HFFc6 (cell line): ENCODE results near the gene UBXN7. TPM values are rescaled to one million over a fixed set of nuclear protein-coding genes. Genes with fewer than 3 reads are reported as not detected.

Experiments
- DNase-seq: peaks from one replicate; pipeline ENCODE4 v3.0.0-alpha.2; 2018
- H3K27ac Mint-ChIP-seq: 2 replicates; pipeline ENCODE4 v1.8.0; 2020; ENCODE audit warnings: mild to moderate bottlenecking, mixed read lengths
- H3K27me3 Mint-ChIP-seq: 2 replicates; pipeline ENCODE4 v1.8.0; 2021; ENCODE audit warnings: mild to moderate bottlenecking, moderate library complexity, mixed read lengths; ENCODE audit not compliant: insufficient read depth
- H3K36me3 Mint-ChIP-seq: 2 replicates; pipeline ENCODE4 v1.8.0; 2021; ENCODE audit warnings: low read depth, mixed read lengths
- H3K4me1 Mint-ChIP-seq: 2 replicates; pipeline ENCODE4 v1.8.0; 2020; ENCODE audit warnings: low read depth, mixed read lengths
- H3K4me3 Mint-ChIP-seq: 2 replicates; pipeline ENCODE4 v1.8.0; 2020; ENCODE audit warnings: mild to moderate bottlenecking, moderate library complexity, mixed read lengths
- H3K9me3 Mint-ChIP-seq: 2 replicates; pipeline ENCODE4 v1.8.0; 2020; ENCODE audit warnings: mild to moderate bottlenecking, mixed read lengths
- CTCF ChIP-seq: fragments of 200-600 bp; sonication (generic); IDR thresholded peaks from 2 replicates; pipeline ENCODE4 v1.5.0; 2021; ENCODE audit warnings: antibody characterized with exemption, mild to moderate bottlenecking
- total RNA-seq, 6 experiments: library from RNA; stranded (reverse); fragmentation: NEBNext Ultra II Directional; extraction: Animal tissue kit (Norgen Biotek cat#: 25700); gene quantifications; 2 replicates in 1 of 6; 3 replicates in 5 of 6; pipeline ENCODE4 v1.2.3, GENCODE V29; 2021

UBXN7 gene
- total RNA-seq, 6 experiments from 2014 or later: 57.8 to 67.0 (median 62.2) TPM

DNA sequence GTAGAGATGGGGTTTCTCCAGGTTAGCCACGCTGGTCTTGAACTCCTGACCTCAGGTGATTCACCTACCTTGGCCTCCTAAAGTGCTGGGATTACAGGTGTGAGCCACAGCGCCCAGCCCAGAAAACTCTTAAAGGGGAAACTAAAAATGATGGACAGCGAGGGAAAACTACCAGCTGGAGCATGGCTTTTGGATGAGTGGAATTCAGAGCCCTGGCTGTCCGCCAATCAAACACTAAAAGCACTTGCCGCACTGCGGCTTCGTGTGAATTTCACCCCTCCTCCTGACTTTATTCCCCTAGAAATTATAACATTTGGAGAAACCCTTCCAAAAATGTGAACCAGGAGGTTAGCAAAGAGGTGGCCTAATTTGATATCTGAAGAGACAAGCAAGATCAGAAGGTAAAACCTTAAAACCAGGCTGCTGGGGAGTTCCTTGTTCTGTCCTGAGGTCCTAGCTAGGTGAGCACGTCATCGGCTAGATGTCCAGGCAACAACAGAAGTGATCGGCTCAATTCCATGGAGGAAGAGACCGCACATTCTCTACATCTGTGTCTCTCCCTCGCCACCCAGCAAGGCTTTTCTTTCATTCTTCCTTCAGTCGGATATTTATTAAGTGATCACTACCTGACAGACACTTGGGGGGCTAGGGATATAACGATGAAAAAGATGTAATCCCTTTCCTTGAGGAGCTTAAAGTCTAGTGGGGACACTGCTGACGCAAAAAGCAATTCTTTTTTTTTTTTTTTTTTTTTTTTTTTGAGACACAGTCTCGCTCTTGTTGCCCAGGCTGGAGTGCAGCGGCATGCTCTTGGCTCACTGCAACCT, 95.7 kb downstream of the UBXN7 start:
- Mint-ChIP-seq H3K4me3 (no peak overlapping the region), H3K9me3 (no peaks in the 10 kb centered on the region), H3K27ac (no peak overlapping the region; the same call in 1 of the 2 replicates), H3K36me3 (no peaks in the 10 kb centered on the region), H3K27me3 (peaks cover 4% of the 10 kb centered on the region; the same call in 1 of the 2 replicates), H3K4me1 (peaks cover 51% of the 10 kb centered on the region)
- no peak for TF ChIP-seq CTCF
- DNase-seq: no peak

DNA sequence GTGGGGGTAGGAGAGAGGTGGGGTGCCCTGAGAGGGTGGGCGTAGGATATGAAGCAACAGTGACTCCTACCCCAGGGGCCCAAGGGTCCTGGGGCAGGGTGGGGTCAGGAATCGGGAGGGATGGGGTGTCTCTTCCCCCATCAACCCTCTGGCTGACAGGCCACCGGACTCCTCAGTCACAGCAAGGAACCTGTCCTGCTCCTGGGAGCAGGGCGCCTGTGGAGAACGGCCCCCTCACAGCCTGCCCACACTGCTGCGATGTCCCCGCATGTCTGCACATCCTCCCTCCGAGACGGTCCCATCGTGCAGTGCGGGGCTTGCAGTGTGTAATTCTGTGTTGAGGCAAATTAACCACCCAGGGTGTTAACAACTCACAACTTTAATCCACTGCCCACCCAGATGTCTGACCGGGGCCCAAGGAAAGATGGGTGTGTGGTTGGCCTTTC, 96.7 kb downstream of the UBXN7 start:
- Mint-ChIP-seq H3K36me3 (no peaks in the 10 kb centered on the region), H3K4me3 (no peak overlapping the region), H3K4me1 (peaks cover 41% of the 10 kb centered on the region), H3K27ac (no peak overlapping the region), H3K9me3 (no peaks in the 10 kb centered on the region), H3K27me3 (peaks cover 4% of the 10 kb centered on the region; the same call in 1 of the 2 replicates)
- TF ChIP-seq CTCF: no peak
- DNase-seq: no peak

DNA sequence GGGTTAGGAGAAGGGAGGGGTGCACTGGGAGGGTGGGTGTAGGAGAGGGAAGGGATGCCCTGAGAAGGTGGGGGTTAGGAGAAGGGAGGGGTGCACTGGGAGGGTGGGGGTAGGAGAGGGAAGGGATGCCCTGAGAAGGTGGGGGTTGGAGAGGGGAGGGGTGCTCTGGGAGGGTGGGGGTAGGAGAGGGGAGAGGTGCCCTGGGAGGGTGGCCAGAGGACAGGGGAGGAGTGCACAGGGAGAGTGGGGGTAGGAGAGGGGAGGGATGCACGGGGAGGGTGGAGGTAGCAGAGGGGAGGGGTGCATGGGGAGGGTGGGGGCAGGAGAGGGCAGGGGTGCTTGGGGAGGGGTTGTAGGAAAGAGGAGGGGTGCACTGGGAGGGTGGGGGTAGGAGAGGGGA, 97.2 kb downstream of the UBXN7 start:
- no peak for TF ChIP-seq CTCF
- H3K36me3 Mint-ChIP-seq: no peaks in the 10 kb centered on the region
- H3K4me3 Mint-ChIP-seq: no peak overlapping the region
- peaks cover 35% of the 10 kb centered on the region for H3K4me1 Mint-ChIP-seq
- peaks cover 4% of the 10 kb centered on the region; the same call in 1 of the 2 replicates for H3K27me3 Mint-ChIP-seq
- H3K9me3 Mint-ChIP-seq: no peaks in the 10 kb centered on the region
- no peak overlapping the region for H3K27ac Mint-ChIP-seq
- DNase-seq: no peak

DNA sequence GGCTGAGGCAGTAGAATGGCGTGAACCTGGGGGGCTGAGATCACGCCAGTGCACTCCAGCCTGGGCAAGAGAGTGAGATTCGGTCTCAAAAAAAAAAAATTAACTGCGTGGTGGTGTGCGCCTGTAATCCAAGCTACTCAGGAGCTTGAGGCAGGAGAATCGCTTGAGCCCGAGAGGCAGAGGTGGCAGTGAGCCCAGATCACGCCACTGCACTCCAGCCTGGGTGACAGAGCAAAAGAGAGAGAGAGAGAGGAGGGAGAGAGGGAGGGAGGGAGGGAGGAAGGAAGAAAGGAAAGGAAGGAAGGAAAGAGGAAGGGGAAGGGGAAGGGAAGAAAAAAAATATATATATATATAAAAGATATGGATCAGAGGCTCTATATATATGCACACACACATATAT, 100.1 kb downstream of the UBXN7 start:
- H3K27ac Mint-ChIP-seq: no peak overlapping the region
- no peaks in the 10 kb centered on the region for H3K36me3 Mint-ChIP-seq
- no peak for TF ChIP-seq CTCF
- H3K9me3 Mint-ChIP-seq: no peaks in the 10 kb centered on the region
- no peak for DNase-seq
- H3K4me3 Mint-ChIP-seq: no peak overlapping the region
- H3K4me1 Mint-ChIP-seq: peaks cover 16% of the 10 kb centered on the region
- peaks cover 4% of the 10 kb centered on the region; the same call in 1 of the 2 replicates for H3K27me3 Mint-ChIP-seq

- H3K9me3 Mint-ChIP-seq: no peaks in the 10 kb centered on the region
- H3K27ac Mint-ChIP-seq: no peak overlapping the region
- no peaks in the 10 kb centered on the region for H3K36me3 Mint-ChIP-seq
- H3K4me1 Mint-ChIP-seq: peaks cover 8% of the 10 kb centered on the region
- DNase-seq: no peak
- H3K4me3 Mint-ChIP-seq: no peak overlapping the region
- no peak for TF ChIP-seq CTCF
- no peaks in the 10 kb centered on the region for H3K27me3 Mint-ChIP-seq
Measured at GRCh38 chr3:196327405-196327804, 104.8 kb downstream of the UBXN7 start.
